BE2C (cell line): ENCODE results near the gene LRMDA.

Experiments used
- DNase-seq: peaks from one replicate; pipeline ENCODE4 v3.0.0-alpha.2; 2020
- H3K27me3 ChIP-seq: fragments of 250-450 bp; sonication (Bioruptor Pico); 2 replicates; pipeline ENCODE4 v1.5.1; 2020; ENCODE audit warnings: mild to moderate bottlenecking
- H3K36me3 ChIP-seq: fragments of 250-450 bp; sonication (Bioruptor Pico); 2 replicates; pipeline ENCODE4 v1.5.1; 2020; ENCODE audit warnings: mild to moderate bottlenecking
- H3K4me1 ChIP-seq: fragments of 250-450 bp; sonication (Bioruptor Pico); 2 replicates; pipeline ENCODE4 v1.5.1; 2020
- H3K4me3 ChIP-seq: 2 replicates; pipeline ENCODE4 v1.5.1; 2011; ENCODE audit warnings: low read depth, low read length
- H3K9me3 ChIP-seq: fragments of 250-450 bp; sonication (Bioruptor Pico); 2 replicates; pipeline ENCODE4 v1.5.1; 2020
- TF ChIP-seq, protein P1 (sequence below): IDR thresholded peaks from 2 replicates; pipeline ENCODE4 v1.5.1; 2012; ENCODE audit warnings: mild to moderate bottlenecking, low read depth, low read length

LRMDA gene

DNA sequence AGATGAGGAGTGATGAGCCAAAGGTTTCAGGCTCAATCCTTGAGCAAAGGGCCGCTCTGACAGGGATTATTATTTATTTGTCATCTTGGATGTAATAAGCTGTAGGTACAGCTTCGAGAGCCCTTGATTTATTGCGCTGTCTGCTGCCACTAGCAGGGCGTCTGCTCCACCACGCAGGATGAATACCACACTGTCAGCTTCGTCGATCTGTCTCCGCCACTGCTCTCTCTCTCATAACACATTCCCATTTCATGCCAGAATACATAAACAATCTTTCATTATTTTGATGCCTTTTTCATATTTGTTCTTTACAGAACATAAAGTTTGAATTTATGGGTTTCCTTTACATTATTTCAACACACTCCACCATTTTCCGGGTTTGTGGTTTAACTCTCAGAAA is 276.6 kb downstream of the LRMDA start:
- Histone ChIP-seq H3K36me3 (no peaks in the 10 kb centered on the region), H3K9me3 (no peaks in the 10 kb centered on the region), H3K4me3 (no peak overlapping the region), H3K4me1 (no peaks in the 10 kb centered on the region), H3K27me3 (no peaks in the 10 kb centered on the region)
- TF ChIP-seq, protein P1, sequence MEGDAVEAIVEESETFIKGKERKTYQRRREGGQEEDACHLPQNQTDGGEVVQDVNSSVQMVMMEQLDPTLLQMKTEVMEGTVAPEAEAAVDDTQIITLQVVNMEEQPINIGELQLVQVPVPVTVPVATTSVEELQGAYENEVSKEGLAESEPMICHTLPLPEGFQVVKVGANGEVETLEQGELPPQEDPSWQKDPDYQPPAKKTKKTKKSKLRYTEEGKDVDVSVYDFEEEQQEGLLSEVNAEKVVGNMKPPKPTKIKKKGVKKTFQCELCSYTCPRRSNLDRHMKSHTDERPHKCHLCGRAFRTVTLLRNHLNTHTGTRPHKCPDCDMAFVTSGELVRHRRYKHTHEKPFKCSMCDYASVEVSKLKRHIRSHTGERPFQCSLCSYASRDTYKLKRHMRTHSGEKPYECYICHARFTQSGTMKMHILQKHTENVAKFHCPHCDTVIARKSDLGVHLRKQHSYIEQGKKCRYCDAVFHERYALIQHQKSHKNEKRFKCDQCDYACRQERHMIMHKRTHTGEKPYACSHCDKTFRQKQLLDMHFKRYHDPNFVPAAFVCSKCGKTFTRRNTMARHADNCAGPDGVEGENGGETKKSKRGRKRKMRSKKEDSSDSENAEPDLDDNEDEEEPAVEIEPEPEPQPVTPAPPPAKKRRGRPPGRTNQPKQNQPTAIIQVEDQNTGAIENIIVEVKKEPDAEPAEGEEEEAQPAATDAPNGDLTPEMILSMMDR: no peak
- DNase-seq: no peak

DNA sequence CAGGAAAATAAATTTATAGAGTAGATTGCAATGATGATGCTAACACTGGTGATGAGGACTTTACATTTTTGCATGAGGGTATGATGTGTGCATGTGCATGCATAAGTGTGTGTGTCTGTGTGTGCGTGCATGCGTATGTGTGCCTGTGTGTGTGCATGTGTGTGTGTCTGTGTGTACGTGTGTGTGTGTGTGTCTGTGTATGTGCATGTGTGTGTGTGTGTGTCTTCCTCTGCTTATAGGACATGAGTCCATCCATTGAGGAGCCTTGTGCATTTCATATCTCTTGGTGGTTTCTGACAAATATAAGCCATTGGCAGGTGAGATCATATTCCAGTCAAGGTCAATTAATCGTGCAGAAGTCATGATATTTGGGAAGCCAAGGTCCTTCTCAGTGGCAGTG is 277.8 kb downstream of the LRMDA start:
- Histone ChIP-seq H3K4me3 (no peak overlapping the region), H3K27me3 (no peaks in the 10 kb centered on the region), H3K9me3 (no peaks in the 10 kb centered on the region), H3K36me3 (no peaks in the 10 kb centered on the region), H3K4me1 (no peaks in the 10 kb centered on the region)
- DNase-seq: no peak
- TF ChIP-seq, protein P1: no peak

DNA sequence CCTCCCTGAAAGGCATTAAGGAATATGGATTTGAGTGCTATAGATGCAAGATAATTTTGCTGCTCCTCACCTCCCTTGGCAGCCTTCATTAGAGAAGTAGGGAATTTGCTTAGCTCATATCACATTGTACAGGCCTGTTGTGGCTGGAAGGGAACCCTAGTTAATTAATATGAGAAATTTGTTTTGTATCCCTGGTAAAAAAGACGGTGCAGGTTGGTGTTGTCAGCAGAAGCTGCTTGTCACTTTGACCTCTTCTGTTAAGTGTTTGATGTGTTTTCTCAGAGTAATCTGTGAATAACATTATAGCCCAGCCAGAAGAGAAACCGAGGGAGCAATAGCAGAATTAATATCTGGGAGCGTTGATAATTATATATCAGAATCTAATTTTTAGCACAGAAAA is 278.4 kb downstream of the LRMDA start:
- TF ChIP-seq, protein P1: no peak
- Histone ChIP-seq H3K36me3 (no peaks in the 10 kb centered on the region), H3K27me3 (no peaks in the 10 kb centered on the region)

DNA sequence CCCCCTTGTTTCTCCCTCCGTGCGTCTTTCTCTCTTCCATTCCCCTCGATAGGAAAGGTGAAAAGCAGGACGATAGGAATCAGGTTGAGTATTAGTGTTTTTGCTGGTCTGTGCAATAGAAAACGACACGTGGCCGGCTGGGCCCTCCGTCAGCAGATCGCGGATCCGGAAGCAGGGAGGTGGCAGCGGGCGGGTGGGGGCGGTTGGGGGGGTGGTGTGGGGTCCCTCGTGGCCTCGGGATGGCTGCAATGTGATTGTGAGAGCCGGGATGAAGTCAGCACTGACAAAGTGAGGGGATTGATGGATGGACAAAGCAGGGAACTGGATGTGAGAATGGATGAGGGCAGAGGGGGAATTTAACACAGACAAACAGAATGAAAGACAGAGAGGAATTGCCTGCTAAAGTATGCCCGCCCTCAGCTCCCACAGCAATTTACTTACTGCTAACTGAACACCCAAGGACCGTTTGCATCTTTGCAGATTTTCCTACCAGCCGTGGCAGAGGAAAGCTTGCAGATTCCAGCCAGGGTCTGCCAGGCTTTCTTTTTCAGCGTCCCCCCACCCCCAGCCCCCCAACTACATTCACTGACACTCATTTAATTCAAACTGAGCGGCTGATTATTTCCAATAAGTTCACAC is 280.9 kb downstream of the LRMDA start:
- TF ChIP-seq, protein P1: no peak
- no peaks in the 10 kb centered on the region for H3K36me3 ChIP-seq

More for the DNA sequence above, 278.4 kb downstream of the LRMDA start:
- Histone ChIP-seq H3K4me3 (no peak overlapping the region), H3K4me1 (no peaks in the 10 kb centered on the region), H3K9me3 (no peaks in the 10 kb centered on the region)
- no peak for DNase-seq

DNA sequence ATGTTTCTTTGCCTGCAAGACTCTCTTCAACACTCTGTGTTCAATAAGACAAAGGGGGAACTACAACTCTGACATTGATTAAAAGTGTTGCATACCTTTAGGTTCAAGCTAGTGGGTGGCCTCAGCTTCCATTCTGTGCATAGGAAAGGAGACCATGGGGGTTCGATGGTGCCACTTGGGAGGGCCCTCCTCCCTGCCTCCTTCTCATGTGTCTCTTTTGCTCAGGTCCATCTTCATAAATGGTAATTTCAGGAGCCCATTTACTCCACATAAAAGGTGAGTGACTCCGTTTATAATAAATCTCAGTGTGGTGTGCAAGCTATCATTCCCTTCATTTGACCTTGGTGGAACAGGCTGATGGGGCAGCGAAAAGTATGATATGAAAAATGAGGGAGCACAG is 285.1 kb downstream of the LRMDA start:
- no peak overlapping the region for H3K4me3 ChIP-seq
- H3K36me3 ChIP-seq: no peaks in the 10 kb centered on the region
- TF ChIP-seq, protein P1: no peak
- H3K4me1 ChIP-seq: no peaks in the 10 kb centered on the region
- DNase-seq: no peak
- H3K27me3 ChIP-seq: no peaks in the 10 kb centered on the region
- no peaks in the 10 kb centered on the region for H3K9me3 ChIP-seq

More for the DNA sequence above, 280.9 kb downstream of the LRMDA start:
- Histone ChIP-seq H3K4me1 (no peaks in the 10 kb centered on the region), H3K27me3 (no peaks in the 10 kb centered on the region), H3K9me3 (no peaks in the 10 kb centered on the region), H3K4me3 (peak overlapping the region; percentile 15)
- DNase-seq: no peak

DNA sequence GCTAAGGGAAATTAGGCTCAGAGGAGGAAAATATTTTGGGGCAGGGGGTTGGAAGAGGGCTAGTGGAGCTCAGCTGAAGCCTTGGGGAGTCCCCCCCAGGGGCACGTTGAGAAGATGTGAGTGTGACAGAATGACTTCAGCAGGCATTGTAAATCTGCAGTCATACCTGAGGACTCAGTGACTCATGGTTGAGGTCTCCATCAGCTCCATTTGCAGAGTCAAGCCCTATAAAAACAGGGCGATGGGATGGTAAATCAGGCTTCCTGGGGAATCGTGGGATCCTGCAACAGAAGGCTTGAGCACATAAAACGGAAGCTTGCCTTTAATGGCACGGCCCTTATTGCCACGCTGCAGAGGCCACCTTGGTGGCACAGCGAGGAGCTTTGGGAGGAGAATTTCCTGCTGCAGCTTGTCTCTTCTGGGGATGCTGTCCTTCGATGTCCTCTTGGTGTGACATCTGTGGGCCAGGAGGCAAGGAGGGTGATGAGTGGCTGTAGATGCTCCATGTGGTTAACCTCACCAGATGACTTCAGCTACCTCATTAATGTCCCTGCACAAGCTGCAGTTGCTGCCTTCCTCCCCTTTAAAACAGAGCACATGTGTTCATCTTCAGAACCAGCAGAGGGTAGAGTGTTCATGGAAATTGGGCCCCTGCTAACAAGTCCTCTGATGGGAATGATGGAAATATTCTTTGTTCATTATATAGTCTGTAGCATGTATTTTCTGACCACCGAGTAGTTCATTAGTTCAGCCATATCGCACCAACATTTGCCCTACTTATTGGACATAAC is 285.9 kb downstream of the LRMDA start:
- no peaks in the 10 kb centered on the region for H3K36me3 ChIP-seq
- DNase-seq: no peak
- TF ChIP-seq, protein P1: no peak

More for the DNA sequence above, 285.9 kb downstream of the LRMDA start:
- Histone ChIP-seq H3K4me3 (no peak overlapping the region), H3K27me3 (no peaks in the 10 kb centered on the region), H3K4me1 (no peaks in the 10 kb centered on the region), H3K9me3 (no peaks in the 10 kb centered on the region)
